ENCODE data around the gene TMEM272. TPM values are rescaled to one million over a fixed set of nuclear protein-coding genes. Genes with fewer than 3 reads are reported as not detected.

TMEM272 gene
- total and polyA plus RNA-seq, 2 donors from 2014 or later = 0.19 to 0.28 TPM

DNA sequence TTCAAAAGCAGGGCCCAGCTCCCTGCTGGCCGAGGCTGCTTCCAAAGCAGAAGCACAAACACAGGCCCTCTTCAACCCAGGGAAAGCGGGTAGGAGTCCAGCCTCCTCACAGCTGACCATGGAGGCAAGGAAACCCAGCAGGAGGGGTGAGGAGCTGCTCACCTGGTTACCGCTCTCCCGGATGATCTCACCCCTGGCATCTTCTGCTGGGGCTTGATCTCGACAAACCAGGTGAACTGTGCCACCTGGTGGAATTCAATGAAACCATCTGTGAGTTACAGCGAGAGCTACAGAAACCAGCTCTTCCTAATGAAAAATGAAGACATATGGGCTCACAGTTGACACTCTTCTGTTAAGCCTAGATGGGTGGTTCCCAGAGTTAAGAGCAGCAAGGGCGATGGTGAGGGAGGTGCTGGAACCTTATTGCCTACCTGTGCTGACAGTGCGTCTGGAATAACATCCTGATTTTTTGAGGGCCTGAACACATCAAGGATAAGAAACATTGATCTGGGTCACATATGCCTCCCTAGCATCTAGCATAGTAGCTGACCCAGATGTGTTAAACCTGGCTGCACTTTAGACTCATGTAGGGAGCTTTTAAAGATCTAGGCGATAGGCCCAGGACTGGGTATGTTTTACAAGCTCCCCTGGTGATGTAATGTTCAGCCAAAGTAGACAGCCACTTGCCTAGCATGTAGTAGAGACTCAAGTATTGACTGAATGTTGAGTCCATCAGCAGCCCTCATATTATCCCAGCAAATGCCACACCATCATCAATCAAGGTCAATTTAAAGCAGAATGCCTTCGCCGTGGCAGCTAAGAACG is 47.1 kb downstream of the TMEM272 start:
- Histone ChIP-seq H3K27me3 (ENCODE audit: control insufficient read depth, insufficient read depth, low read length) (no peaks in the 10 kb centered on the region), H3K4me1 (ENCODE audit: control insufficient read depth in 2 of 3, insufficient read depth in 2 of 3, low read depth in 1 of 3, low read length in 3 of 3) (peaks cover 0 to 16% (median 14%) of the 10 kb centered on the region in 3 donors), H3K4me3 (ENCODE audit: low read length in 3 of 3) (no peak overlapping the region), H3K36me3 (ENCODE audit: control insufficient read depth in 2 of 3, insufficient read depth in 3 of 3, low read length in 3 of 3) (peaks cover 0 to 10% (median 2%) of the 10 kb centered on the region in 3 donors), H3K9ac (ENCODE audit: low read length in 3 of 3) (no peak overlapping the region), H3K9me3 (ENCODE audit: control insufficient read depth in 2 of 3, insufficient read depth in 1 of 3, low read length in 3 of 3) (no peaks in the 10 kb centered on the region), H3K27ac (ENCODE audit: low read depth in 2 of 2, low read length in 2 of 2) (no peak overlapping the region)
- TF ChIP-seq, protein P1, sequence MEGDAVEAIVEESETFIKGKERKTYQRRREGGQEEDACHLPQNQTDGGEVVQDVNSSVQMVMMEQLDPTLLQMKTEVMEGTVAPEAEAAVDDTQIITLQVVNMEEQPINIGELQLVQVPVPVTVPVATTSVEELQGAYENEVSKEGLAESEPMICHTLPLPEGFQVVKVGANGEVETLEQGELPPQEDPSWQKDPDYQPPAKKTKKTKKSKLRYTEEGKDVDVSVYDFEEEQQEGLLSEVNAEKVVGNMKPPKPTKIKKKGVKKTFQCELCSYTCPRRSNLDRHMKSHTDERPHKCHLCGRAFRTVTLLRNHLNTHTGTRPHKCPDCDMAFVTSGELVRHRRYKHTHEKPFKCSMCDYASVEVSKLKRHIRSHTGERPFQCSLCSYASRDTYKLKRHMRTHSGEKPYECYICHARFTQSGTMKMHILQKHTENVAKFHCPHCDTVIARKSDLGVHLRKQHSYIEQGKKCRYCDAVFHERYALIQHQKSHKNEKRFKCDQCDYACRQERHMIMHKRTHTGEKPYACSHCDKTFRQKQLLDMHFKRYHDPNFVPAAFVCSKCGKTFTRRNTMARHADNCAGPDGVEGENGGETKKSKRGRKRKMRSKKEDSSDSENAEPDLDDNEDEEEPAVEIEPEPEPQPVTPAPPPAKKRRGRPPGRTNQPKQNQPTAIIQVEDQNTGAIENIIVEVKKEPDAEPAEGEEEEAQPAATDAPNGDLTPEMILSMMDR (IDR thresholded peaks at IDR 0.05; ENCODE audit: borderline replicate concordance, extremely low read depth, insufficient read depth) = peak; percentile 52
- intact Hi-C loops (cut with DNase I) = no loop called here
- peak in 4 of 5 donors; percentile 79 to 88 (median 83) for DNase-seq
- no peak for FAIRE-seq

DNA sequence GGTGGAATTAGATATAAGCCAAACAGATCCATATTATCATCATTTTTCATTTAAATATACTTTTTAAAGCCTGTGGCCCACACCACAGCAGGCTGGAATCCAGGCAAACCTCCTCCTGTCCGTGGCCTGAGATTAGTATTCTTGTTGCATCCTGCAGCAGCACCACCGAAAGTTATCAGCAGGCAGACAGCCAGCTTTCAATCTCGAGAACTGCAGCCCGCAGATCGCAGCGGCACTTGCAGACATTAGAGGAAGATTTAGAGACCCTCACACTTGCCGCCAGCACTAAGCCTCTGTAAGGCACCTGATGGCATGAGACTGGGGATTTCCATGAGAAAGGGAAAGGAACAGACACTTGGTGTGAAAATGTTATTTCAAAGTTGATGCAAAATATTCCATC is 48.4 kb downstream of the TMEM272 start:
- Histone ChIP-seq H3K36me3 (ENCODE audit: control insufficient read depth in 2 of 3, insufficient read depth in 3 of 3, low read length in 3 of 3) (peaks cover 0 to 10% (median 4%) of the 10 kb centered on the region in 3 donors), H3K9ac (ENCODE audit: low read length in 3 of 3) (no peak overlapping the region), H3K27me3 (ENCODE audit: control insufficient read depth, insufficient read depth, low read length) (no peaks in the 10 kb centered on the region), H3K4me3 (ENCODE audit: low read length in 3 of 3) (no peak overlapping the region), H3K27ac (ENCODE audit: low read depth in 2 of 2, low read length in 2 of 2) (no peak overlapping the region), H3K9me3 (ENCODE audit: control insufficient read depth in 2 of 3, insufficient read depth in 1 of 3, low read length in 3 of 3) (no peaks in the 10 kb centered on the region), H3K4me1 (ENCODE audit: control insufficient read depth in 2 of 3, insufficient read depth in 2 of 3, low read depth in 1 of 3, low read length in 3 of 3) (peaks cover 0 to 2% (median 1%) of the 10 kb centered on the region in 3 donors)
- intact Hi-C loops (cut with DNase I) = no loop called here
- FAIRE-seq (no peak), DNase-seq (no peak)
- TF ChIP-seq, protein P1 (IDR thresholded peaks at IDR 0.05; ENCODE audit: borderline replicate concordance, extremely low read depth, insufficient read depth) = no peak

DNA sequence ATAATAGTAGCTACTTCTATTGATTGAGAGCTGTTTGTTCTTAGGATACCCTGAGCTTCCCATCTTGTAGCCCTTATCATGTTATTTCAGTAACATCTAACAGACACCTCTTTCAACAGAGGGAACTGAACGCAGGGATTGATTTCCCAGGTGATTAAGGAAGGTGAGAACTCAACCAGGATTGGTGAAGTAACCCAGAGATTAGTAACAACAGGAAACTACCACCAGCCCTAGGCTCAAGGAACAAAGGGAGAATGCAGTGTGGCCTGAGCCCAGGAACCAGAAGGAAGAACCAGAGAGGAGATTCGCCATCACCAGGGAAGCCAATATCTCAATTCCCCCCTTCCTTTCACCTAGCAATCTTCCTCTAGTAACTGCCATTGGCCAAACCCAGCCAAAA is 49.6 kb downstream of the TMEM272 start:
- no peaks in the 10 kb centered on the region for H3K4me1 ChIP-seq (ENCODE audit: control insufficient read depth in 2 of 3, insufficient read depth in 2 of 3, low read depth in 1 of 3, low read length in 3 of 3)
- no peak for FAIRE-seq

More for the DNA sequence above, 49.6 kb downstream of the TMEM272 start:
- intact Hi-C loops (cut with DNase I) = no loop called here
- Histone ChIP-seq H3K9me3 (ENCODE audit: control insufficient read depth in 2 of 3, insufficient read depth in 1 of 3, low read length in 3 of 3) (no peaks in the 10 kb centered on the region), H3K27me3 (ENCODE audit: control insufficient read depth, insufficient read depth, low read length) (no peaks in the 10 kb centered on the region), H3K27ac (ENCODE audit: low read depth in 2 of 2, low read length in 2 of 2) (no peak overlapping the region), H3K4me3 (ENCODE audit: low read length in 3 of 3) (no peak overlapping the region), H3K9ac (ENCODE audit: low read length in 3 of 3) (no peak overlapping the region), H3K36me3 (ENCODE audit: control insufficient read depth in 2 of 3, insufficient read depth in 3 of 3, low read length in 3 of 3) (peaks cover 0 to 10% (median 4%) of the 10 kb centered on the region in 3 donors)
- no peak for DNase-seq
- TF ChIP-seq, protein P1 (IDR thresholded peaks at IDR 0.05; ENCODE audit: borderline replicate concordance, extremely low read depth, insufficient read depth) = no peak

All from kidney (tissue), 14 donors.